Measurements from ENCODE around the gene HAUS5.

- TF ChIP-seq CTCF (IDR thresholded peaks at IDR 0.05) = peak; percentile 61
- no peak for TF ChIP-seq ZFX (IDR thresholded peaks at IDR 0.05; ENCODE audit: borderline replicate concordance)
These were observed 20.3 kb upstream of the HAUS5 start for GRCh38 chr19:35592226-35592625.

All from 22Rv1 (cell line).